Ishikawa (cell line): ENCODE measurements around the gene PRKCE.

Experiments
- CEBPB ChIP-seq: IDR thresholded peaks from 2 replicates; pipeline ENCODE4 v1.6.1; 2012
- CREB1 ChIP-seq: IDR thresholded peaks from 2 replicates; pipeline ENCODE4 v1.6.1; 2012; ENCODE audit warnings: low read depth
- EGR1 ChIP-seq: IDR thresholded peaks from 2 replicates; pipeline ENCODE4 v1.6.1; 2012
- EP300 ChIP-seq: IDR thresholded peaks from 2 replicates; pipeline ENCODE4 v1.6.1; 2012; ENCODE audit warnings: borderline replicate concordance
- FOXM1 ChIP-seq: IDR thresholded peaks from 2 replicates; pipeline ENCODE4 v1.6.1; 2012; ENCODE audit warnings: low read depth, borderline replicate concordance
- TAF1 ChIP-seq: IDR thresholded peaks from 2 replicates; pipeline ENCODE4 v1.6.1; 2012; ENCODE audit warnings: low read depth, mild to moderate bottlenecking
- YY1 ChIP-seq: IDR thresholded peaks from 2 replicates; pipeline ENCODE4 v1.6.1; 2012; ENCODE audit warnings: low read depth
- TF ChIP-seq, protein P1 (sequence below): IDR thresholded peaks from 2 replicates; pipeline ENCODE4 v1.6.1; 2012
- TF ChIP-seq, protein P2 (sequence below): IDR thresholded peaks from 2 replicates; pipeline ENCODE4 v1.6.1; 2012; ENCODE audit warnings: low read depth, mild to moderate bottlenecking

DNA sequence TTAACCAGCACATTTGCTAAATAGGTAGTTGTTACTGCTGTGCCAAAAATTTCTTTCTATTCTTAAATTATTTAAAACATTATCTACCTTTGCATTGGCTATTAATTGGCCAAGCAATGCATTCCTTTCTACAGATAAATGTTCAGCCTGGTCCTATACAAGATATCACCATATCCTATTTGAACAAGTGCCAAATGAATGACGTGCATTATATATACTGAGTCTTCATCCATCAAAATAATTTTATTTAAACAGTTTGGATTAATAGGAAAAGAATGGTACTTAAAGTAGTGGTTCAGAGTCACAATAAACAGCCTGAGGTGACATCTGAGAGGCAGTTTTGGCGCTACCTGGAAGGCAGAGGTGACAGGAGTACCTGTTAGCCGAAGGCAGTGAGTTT, 415.6 kb downstream of the PRKCE start:
- no peak for TF ChIP-seq CREB1
- TF ChIP-seq CEBPB, result no peak
- TF ChIP-seq, protein P1, sequence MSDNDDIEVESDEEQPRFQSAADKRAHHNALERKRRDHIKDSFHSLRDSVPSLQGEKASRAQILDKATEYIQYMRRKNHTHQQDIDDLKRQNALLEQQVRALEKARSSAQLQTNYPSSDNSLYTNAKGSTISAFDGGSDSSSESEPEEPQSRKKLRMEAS, result no peak
- TF ChIP-seq EGR1, result no peak
- no peak for TF ChIP-seq TAF1
- no peak for TF ChIP-seq YY1
- TF ChIP-seq, protein P2, sequence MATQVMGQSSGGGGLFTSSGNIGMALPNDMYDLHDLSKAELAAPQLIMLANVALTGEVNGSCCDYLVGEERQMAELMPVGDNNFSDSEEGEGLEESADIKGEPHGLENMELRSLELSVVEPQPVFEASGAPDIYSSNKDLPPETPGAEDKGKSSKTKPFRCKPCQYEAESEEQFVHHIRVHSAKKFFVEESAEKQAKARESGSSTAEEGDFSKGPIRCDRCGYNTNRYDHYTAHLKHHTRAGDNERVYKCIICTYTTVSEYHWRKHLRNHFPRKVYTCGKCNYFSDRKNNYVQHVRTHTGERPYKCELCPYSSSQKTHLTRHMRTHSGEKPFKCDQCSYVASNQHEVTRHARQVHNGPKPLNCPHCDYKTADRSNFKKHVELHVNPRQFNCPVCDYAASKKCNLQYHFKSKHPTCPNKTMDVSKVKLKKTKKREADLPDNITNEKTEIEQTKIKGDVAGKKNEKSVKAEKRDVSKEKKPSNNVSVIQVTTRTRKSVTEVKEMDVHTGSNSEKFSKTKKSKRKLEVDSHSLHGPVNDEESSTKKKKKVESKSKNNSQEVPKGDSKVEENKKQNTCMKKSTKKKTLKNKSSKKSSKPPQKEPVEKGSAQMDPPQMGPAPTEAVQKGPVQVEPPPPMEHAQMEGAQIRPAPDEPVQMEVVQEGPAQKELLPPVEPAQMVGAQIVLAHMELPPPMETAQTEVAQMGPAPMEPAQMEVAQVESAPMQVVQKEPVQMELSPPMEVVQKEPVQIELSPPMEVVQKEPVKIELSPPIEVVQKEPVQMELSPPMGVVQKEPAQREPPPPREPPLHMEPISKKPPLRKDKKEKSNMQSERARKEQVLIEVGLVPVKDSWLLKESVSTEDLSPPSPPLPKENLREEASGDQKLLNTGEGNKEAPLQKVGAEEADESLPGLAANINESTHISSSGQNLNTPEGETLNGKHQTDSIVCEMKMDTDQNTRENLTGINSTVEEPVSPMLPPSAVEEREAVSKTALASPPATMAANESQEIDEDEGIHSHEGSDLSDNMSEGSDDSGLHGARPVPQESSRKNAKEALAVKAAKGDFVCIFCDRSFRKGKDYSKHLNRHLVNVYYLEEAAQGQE, result no peak
- no peak for TF ChIP-seq FOXM1
- no peak for TF ChIP-seq EP300
